ENCODE results near the gene FRMD8. TPM values are rescaled to one million over a fixed set of nuclear protein-coding genes. Genes with fewer than 3 reads are reported as not detected.

Gene FRMD8
- total RNA-seq, 2 experiments from 2014 or later, result 38.2 to 40.0 TPM

DNA sequence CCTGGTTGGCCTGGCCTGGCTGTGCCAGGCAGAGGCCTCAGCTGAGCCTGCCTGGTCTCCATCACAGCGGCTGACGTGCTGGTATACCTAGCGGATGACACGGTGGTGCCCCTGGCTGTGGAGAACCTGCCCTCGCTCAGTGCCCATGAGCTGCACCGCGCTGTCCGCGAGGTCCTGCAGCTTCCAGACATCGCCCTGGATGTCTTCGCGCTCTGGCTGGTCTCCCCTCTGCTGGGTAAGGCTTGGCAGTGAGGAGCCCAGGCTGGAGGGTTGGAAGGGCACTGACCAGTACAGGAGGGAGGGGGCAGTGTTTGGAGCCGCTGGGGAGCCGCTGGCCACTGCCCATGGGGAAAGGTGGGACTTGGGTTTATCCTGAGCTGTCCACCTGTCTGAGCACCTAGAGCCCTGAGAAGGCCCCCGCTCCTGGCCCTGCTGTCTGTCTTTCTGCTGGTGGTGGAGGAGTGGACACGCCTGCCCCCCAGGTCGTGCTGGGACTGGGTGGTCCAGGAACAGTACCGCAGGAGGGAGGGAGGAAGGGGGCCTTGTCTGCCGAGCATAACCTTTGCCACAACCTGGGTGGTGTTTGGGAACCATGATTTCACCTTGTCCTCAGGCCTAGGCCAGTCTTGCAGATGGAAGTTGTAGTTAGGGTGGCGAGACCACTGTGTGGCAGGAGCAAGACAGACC, 3.0 kb downstream of the FRMD8 start:
- CTCF ChIA-PET, result interaction anchor here (0.6 to 1.4 kb wide), 3 partner anchors 36 to 120 kb away, joined by 3 to 4 read pairs (median 4); no protein-coding TSS in a partner anchor
- Mint-ChIP-seq H3K4me1 (ENCODE audit: low read depth) (peaks cover 53% of the 10 kb centered on the region), H3K9me3 (no peaks in the 10 kb centered on the region), H3K36me3 (ENCODE audit: low read depth) (peaks cover 6% of the 10 kb centered on the region), H3K27me3 (ENCODE audit: low read depth) (no peaks in the 10 kb centered on the region), H3K27ac (no peak overlapping the region), H3K4me3 (no peak overlapping the region)
- DNase-seq, result no peak
- intact Hi-C loops (cut with micrococcal nuclease), result no loop called here

DNA sequence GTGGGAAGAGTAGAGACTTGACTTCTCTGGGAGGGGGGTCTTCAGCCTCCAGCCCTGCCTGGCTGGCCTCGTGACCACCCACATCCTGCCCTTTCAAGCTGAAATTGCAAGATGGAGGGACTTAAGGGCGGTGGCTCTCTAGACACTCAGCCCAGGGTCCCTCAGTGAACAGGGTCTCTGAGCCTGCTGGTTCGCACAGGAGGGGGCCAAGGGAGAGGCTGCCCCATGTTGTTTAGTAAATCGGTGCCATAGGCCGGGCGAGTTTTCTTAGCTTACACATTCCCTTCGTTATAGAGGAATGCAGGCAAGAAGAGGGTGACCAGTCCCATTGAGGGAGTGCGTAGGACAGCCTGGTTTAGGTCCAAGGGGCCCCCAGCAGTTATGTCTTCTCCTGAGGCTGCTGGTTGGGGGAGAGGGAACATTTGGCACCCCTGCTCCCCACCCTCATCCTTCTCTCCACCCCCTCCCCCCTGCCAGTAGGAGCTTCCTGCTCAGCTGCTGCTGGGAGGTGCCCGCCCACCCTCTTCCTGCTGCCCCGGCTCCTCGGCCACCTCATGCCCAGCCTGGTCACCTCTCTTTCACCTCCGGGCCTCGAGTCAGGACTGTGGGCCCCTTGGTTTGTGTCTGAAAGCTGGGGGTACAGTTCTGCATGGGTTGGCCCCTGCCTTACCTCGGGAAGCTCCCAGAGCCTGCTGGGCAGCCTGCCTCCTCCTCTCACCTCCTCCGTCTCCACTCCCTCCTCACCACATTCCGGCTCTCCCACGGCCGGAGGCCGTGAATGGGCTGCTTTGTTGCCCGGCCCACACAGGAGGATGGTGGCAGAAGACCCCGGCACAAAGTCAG, 3.9 kb downstream of the FRMD8 start:
- H3K27ac Mint-ChIP-seq, result no peak overlapping the region
- intact Hi-C loops (cut with micrococcal nuclease), result no loop called here
- H3K9me3 Mint-ChIP-seq, result no peaks in the 10 kb centered on the region
- no peaks in the 10 kb centered on the region for H3K27me3 Mint-ChIP-seq (ENCODE audit: low read depth)
- no peak for DNase-seq
- peaks cover 44% of the 10 kb centered on the region for H3K4me1 Mint-ChIP-seq (ENCODE audit: low read depth)
- CTCF ChIA-PET, result interaction anchor here (0.6 to 2.3 kb wide), 3 partner anchors 26 to 119 kb away, joined by 3 to 5 read pairs (median 4); no protein-coding TSS in a partner anchor
- peaks cover 6% of the 10 kb centered on the region for H3K36me3 Mint-ChIP-seq (ENCODE audit: low read depth)
- H3K4me3 Mint-ChIP-seq, result no peak overlapping the region

DNA sequence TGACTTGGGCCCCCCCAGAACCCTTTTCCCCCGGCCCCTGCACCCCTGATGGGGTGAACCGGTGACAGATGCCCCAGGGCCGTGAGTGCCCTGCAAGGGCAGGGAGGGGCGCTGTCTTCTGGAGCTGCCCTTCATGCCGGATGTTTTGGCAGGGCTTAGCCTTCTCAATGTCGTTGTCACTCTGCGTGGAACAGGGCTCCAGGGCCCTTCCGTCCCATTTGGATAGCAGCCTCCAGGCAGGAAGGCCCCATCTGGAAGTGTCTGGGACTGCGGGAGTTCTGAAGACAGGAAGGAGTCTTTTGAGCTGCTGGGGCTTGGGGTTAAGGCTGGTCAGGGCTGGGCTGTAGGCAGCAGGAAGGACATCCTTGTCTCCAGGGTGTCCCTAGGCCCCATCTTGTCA, 4.6 kb downstream of the FRMD8 start:
- Mint-ChIP-seq H3K27ac (no peak overlapping the region), H3K36me3 (ENCODE audit: low read depth) (peaks cover 6% of the 10 kb centered on the region), H3K4me1 (ENCODE audit: low read depth) (peaks cover 38% of the 10 kb centered on the region), H3K27me3 (ENCODE audit: low read depth) (no peaks in the 10 kb centered on the region), H3K4me3 (no peak overlapping the region), H3K9me3 (no peaks in the 10 kb centered on the region)
- intact Hi-C loops (cut with micrococcal nuclease), result no loop called here
- CTCF ChIA-PET, result interaction anchor here (2.3 kb wide), 1 partner anchor 26 kb away, joined by 5 read pairs; no protein-coding TSS in a partner anchor
- DNase-seq, result no peak

DNA sequence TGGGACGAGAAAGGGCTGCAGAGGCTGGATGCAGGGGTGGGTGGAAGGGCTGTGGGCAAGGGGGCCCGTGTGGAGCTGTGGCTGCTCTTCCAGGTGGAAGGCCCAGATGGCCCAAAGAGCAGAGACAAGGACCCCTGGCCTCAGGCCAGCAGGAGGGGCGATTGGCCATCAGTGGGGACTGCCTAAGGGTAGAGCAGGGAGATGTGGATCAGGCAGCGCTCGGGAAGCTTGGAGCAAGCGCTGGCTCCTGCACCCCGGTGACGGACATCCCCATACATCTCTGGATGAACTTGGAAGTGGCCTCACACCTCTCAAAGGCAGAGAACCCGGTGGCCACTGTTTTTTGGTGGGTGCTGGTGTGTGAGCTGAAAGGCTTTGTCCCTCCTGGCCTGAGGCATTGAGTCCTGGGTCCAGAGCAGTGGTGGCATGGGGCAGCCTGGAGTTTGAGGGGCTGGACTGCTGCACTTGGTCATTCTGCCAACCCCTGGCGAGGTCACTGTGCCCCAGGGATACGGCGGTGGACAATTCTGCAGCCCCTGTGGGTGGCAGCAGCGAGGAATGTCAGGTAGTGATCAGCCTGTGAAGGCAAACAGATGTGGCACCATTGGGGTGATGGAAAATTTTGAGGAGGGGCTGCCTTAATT, 5.9 kb downstream of the FRMD8 start:
- H3K4me1 Mint-ChIP-seq (ENCODE audit: low read depth), result peaks cover 33% of the 10 kb centered on the region
- CTCF ChIA-PET, result interaction anchor here (0.6 to 2.3 kb wide), 2 partner anchors 24 to 132 kb away, joined by 3 to 5 read pairs; no protein-coding TSS in a partner anchor

DNA sequence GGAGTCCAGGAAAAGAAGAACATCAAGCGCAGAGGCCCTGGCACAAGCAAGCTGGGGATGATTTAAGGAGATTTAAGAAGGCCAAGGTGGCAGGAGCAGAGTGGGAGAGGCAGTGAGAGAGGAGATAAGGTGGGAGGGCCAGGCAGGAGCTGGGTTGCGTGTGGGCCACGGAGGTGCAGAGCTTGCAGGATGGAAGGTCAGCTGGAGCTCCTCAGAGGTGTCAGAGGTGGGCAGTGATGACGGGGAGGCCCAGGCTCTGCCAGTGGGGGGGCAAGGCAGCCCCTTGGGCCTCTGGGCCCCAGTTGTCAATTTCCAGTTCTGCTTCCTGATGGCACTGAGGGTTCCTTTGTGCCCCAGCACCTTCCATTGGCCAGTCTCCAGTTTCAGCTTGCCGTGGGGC, 6.5 kb downstream of the FRMD8 start:
- no peaks in the 10 kb centered on the region for H3K9me3 Mint-ChIP-seq
- CTCF ChIA-PET, result no interaction called here
- H3K36me3 Mint-ChIP-seq (ENCODE audit: low read depth), result peaks cover 11% of the 10 kb centered on the region
- H3K4me3 Mint-ChIP-seq, result no peak overlapping the region
- no peaks in the 10 kb centered on the region for H3K27me3 Mint-ChIP-seq (ENCODE audit: low read depth)
- intact Hi-C loops (cut with micrococcal nuclease), result no loop called here
- peak overlapping the region; percentile 9 for H3K27ac Mint-ChIP-seq
- DNase-seq, result no peak
- peaks cover 32% of the 10 kb centered on the region for H3K4me1 Mint-ChIP-seq (ENCODE audit: low read depth)

More for the DNA sequence above, 5.9 kb downstream of the FRMD8 start:
- H3K36me3 Mint-ChIP-seq (ENCODE audit: low read depth), result peaks cover 9% of the 10 kb centered on the region
- DNase-seq, result no peak
- H3K27me3 Mint-ChIP-seq (ENCODE audit: low read depth), result no peaks in the 10 kb centered on the region
- no peak overlapping the region for H3K4me3 Mint-ChIP-seq
- no peaks in the 10 kb centered on the region for H3K9me3 Mint-ChIP-seq
- intact Hi-C loops (cut with micrococcal nuclease), result no loop called here
- H3K27ac Mint-ChIP-seq, result peak overlapping the region; percentile 9

DNA sequence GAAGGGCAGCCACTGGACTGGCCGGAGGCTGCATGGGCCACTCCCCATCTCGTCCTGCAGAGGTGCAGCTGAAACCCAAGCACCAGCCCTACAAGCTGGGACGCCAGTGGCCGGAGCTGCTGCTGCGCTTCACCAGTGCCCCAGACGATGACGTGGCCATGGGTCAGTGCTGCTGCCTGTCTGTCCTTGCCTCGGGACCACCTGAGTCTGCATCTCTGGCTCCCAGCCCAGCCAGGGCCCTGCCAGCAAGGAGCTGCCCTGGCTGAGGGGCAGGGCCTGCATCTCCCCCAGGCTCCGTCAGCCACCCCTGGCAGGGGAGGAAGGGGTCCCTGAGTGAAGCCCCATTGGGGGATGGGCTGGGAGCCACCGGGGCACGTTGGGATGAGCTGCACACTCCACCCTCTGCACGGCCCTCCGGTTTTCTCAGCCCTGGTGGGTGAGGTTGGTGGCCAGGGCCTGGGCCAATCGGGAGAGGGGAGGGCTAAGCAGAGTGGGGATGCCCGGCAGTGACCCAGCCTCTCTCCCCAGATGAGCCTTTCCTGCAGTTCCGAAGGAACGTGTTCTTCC, 7.2 kb downstream of the FRMD8 start:
- Mint-ChIP-seq H3K4me3 (no peak overlapping the region), H3K4me1 (ENCODE audit: low read depth) (peaks cover 28% of the 10 kb centered on the region), H3K27ac (no peak overlapping the region), H3K36me3 (ENCODE audit: low read depth) (peaks cover 10% of the 10 kb centered on the region), H3K27me3 (ENCODE audit: low read depth) (no peaks in the 10 kb centered on the region), H3K9me3 (no peaks in the 10 kb centered on the region)
- no peak for DNase-seq
- intact Hi-C loops (cut with micrococcal nuclease), result no loop called here
- CTCF ChIA-PET, result no interaction called here

DNA sequence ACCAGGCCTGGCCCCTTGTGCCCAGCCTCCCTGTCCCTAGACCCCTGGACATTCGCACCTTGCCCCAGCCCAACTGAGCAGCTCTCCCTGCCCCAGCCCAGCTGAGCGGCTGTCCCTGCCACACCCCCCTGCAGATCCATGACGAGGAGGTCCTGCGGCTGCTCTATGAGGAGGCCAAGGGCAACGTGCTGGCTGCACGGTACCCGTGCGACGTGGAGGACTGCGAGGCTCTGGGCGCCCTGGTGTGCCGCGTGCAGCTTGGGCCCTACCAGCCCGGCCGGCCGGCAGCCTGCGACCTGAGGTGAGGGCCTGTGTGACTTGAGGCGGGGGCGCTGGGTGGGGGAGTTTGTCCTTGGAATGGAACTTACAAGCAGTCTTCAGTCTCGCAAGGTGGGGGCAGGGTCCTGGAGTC, 7.7 kb downstream of the FRMD8 start:
- CTCF ChIA-PET, result no interaction called here
- Mint-ChIP-seq H3K4me3 (no peak overlapping the region), H3K9me3 (no peaks in the 10 kb centered on the region), H3K36me3 (ENCODE audit: low read depth) (peaks cover 11% of the 10 kb centered on the region), H3K27ac (no peak overlapping the region), H3K27me3 (ENCODE audit: low read depth) (no peaks in the 10 kb centered on the region), H3K4me1 (ENCODE audit: low read depth) (peaks cover 23% of the 10 kb centered on the region)
- DNase-seq, result no peak
- intact Hi-C loops (cut with micrococcal nuclease), result no loop called here

DNA sequence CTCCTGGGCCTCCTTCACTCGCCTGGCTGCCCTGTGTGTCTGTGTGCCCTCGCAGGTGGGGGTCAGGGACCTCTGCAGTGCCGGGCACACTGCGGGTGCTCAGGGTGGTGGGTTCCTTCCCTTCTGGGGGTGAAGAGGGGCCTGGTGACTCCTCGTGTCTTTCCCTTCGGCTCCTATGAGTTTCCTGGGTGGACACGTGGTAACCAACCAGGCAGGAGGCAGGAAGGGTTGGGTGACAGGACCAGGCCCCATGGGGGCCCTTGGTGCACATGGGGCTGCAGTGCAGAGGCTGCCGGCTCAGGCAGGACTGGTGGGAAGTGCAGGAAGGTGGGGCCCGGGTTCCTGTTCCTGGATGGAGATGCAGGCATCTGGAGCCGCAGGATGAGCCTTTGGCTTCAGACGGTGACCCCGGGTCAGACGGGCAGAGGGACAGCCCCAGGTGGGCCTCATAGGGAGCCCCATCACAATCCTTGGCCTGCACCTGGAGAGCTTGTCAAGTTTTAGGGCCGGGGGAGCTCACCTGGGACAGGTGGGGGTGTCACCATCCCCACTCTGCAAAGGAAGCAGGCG, 9.6 kb downstream of the FRMD8 start:
- peaks cover 8% of the 10 kb centered on the region for H3K4me1 Mint-ChIP-seq (ENCODE audit: low read depth)
- no peak overlapping the region for H3K4me3 Mint-ChIP-seq
- intact Hi-C loops (cut with micrococcal nuclease), result no loop called here
- no peaks in the 10 kb centered on the region for H3K9me3 Mint-ChIP-seq
- no peaks in the 10 kb centered on the region for H3K27me3 Mint-ChIP-seq (ENCODE audit: low read depth)
- peaks cover 13% of the 10 kb centered on the region for H3K36me3 Mint-ChIP-seq (ENCODE audit: low read depth)
- DNase-seq, result no peak
- H3K27ac Mint-ChIP-seq, result no peak overlapping the region
- CTCF ChIA-PET, result interaction anchor here (1.4 kb wide), 1 partner anchor 20 kb away, joined by 4 read pairs; no protein-coding TSS in a partner anchor

DNA sequence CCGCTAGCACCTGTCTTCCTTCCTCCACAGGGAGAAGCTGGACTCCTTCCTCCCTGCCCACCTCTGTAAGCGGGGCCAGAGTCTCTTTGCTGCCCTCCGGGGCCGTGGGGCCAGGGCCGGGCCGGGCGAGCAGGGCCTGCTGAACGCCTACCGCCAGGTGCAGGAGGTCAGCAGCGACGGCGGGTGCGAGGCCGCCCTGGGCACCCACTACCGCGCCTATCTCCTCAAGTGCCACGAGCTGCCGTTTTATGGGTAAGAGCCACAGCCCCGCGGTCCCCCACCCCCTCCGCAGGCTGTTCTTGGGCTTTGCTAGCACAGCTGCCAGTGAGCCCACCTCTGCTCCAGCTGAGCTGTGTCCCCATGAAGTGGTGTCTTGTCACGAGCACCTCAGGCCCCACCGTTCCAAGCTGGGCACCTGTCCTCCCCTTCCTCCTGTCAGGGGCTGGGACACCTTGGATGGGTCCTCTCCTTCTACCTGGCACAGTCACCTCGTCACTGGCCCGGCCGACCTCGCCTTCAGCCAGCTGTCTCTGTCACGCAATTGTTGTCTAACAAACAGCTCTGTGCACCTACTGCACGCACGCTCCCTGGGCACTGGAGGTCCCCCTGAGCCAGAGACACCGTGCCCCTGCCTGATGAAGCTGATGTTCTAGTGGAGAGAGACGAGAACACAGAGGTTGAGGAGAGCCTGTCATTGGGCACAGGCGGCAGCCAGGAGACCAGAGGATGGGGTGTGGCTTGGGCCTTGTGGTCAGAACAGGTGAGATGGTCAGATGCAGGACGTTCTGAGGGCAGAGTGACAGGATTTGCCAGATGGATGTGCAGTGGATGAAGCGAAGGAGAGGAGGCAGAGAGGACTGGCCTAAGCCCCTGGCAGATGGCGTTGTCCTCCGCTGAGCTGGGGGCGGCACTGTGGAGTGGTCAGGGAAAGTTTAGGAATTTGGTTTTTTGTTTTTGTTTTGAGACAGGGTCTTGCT, 10.6 kb downstream of the FRMD8 start:
- H3K36me3 Mint-ChIP-seq (ENCODE audit: low read depth), result peaks cover 17% of the 10 kb centered on the region
- H3K27ac Mint-ChIP-seq, result no peak overlapping the region
- H3K27me3 Mint-ChIP-seq (ENCODE audit: low read depth), result no peaks in the 10 kb centered on the region
- H3K4me1 Mint-ChIP-seq (ENCODE audit: low read depth), result peaks cover 3% of the 10 kb centered on the region
- DNase-seq, result no peak
- CTCF ChIA-PET, result interaction anchor here (1.4 kb wide), 1 partner anchor 19 kb away, joined by 4 read pairs; no protein-coding TSS in a partner anchor
- no peaks in the 10 kb centered on the region for H3K9me3 Mint-ChIP-seq
- intact Hi-C loops (cut with micrococcal nuclease), result no loop called here
- no peak overlapping the region for H3K4me3 Mint-ChIP-seq

DNA sequence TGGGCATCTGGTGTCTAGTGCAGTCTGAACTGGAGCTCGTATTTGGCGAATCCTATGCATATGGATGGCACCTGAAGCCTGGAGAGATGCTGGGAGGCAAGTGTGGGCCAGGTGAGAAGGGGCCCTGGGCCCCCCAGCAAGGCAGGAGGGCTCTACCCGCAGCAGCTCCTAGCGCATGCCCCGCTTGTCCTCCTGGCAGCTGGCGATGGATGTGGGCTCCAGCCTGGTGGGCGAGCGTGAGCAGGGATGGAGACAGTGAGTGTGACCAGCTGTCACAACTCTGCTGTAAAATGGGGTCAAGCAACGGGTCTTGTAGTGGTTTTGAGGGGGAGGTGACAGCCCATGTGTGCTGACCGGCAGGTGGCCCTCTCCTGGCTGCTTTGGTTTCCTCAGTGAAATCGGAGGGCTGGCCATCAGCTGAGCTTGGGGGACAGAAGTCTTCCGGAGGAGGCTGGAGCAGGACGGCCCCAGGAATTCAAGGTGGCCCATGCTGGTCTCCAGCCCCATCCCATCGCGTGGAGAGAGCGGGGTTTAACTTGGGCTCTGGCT, 12.0 kb downstream of the FRMD8 start:
- H3K27me3 Mint-ChIP-seq (ENCODE audit: low read depth), result no peaks in the 10 kb centered on the region
- H3K36me3 Mint-ChIP-seq (ENCODE audit: low read depth), result peaks cover 20% of the 10 kb centered on the region
- intact Hi-C loops (cut with micrococcal nuclease), result no loop called here
- no peak for DNase-seq
- H3K9me3 Mint-ChIP-seq, result no peaks in the 10 kb centered on the region
- CTCF ChIA-PET, result interaction anchor here (0.6 kb wide), 1 partner anchor 16 kb away, joined by 3 read pairs; no protein-coding TSS in a partner anchor
- no peak overlapping the region for H3K4me3 Mint-ChIP-seq
- no peak overlapping the region for H3K27ac Mint-ChIP-seq
- H3K4me1 Mint-ChIP-seq (ENCODE audit: low read depth), result peaks cover 5% of the 10 kb centered on the region

DNA sequence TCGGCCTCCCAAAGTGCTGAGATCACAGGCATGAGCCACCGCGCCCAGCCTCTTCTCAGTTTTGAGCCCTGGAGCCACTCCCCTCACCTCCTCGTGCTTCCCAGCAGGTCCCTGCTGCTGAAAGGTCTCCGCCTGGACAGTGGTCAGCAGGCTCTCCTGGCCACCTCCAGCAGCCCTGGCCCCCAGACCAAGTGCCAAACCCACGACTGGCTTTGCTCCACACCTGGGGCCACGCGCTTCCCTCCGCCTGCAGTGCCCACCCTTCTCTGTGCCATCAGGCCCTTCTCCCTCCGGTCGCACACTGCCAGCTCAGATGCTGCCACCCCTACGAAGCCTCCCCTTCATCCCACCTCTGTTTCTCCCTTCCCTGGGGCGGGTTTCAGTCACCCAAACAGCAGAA, 12.8 kb downstream of the FRMD8 start:
- no peaks in the 10 kb centered on the region for H3K9me3 Mint-ChIP-seq
- no peak overlapping the region for H3K27ac Mint-ChIP-seq
- H3K4me1 Mint-ChIP-seq (ENCODE audit: low read depth), result peaks cover 7% of the 10 kb centered on the region
- CTCF ChIA-PET, result no interaction called here
- H3K4me3 Mint-ChIP-seq, result no peak overlapping the region
- H3K36me3 Mint-ChIP-seq (ENCODE audit: low read depth), result peaks cover 23% of the 10 kb centered on the region
- intact Hi-C loops (cut with micrococcal nuclease), result no loop called here
- DNase-seq, result no peak
- no peaks in the 10 kb centered on the region for H3K27me3 Mint-ChIP-seq (ENCODE audit: low read depth)

All from activated naive CD4-positive, alpha-beta T cell treated with anti-CD3 and anti-CD28 coated beads for 36 hours (primary cell).